SH-SY5Y (cell line): ENCODE data around the gene TECPR2.

Experiments used
- GATA2 ChIP-seq: IDR thresholded peaks from 2 replicates; pipeline ENCODE4 v1.6.1; 2011; ENCODE audit warnings: mild to moderate bottlenecking, low read depth, low read length
- GATA3 ChIP-seq: IDR thresholded peaks from 2 replicates; pipeline ENCODE4 v1.6.1; 2011; ENCODE audit warnings: low read depth, mild to moderate bottlenecking, low read length, moderate library complexity

- no peak for TF ChIP-seq GATA2
- no peak for TF ChIP-seq GATA3
Observed at GRCh38 chr14:102373110-102373509, 10.4 kb downstream of the TECPR2 start.
